ENCODE results near the gene GOLPH3.
"Not testable (repeated sequence)": the region's sequence is repeated elsewhere in the genome, so short reads cannot be mapped to it uniquely, and the experiment has no call there.

The GOLPH3 gene

GRCh38 chr5:32174011-32174870 lies at the start of gene GOLPH3:
GOLPH3 (minus strand) TSS chr5:32174319; CDS start chr5:32174034, 285 bp downstream.
- H3K4me3 ChIP-seq (ENCODE audit: low read depth, low read length), result peak within 1 kb of the TSS; percentile 83
- peak; percentile 54 for DNase-seq (ENCODE audit: low read depth)
- TF ChIP-seq CTCF (IDR thresholded peaks at IDR 0.05; ENCODE audit: low read depth, low read length, missing control alignments), result peak; percentile 6

GRCh38 chr5:32222723-32223470 lies 48.8 kb upstream of the GOLPH3 start:
- DNase-seq (ENCODE audit: low read depth), result no peak
- H3K4me3 ChIP-seq (ENCODE audit: low read depth, low read length), result no peak overlapping the region
- no peak for TF ChIP-seq CTCF (IDR thresholded peaks at IDR 0.05; ENCODE audit: low read depth, low read length, missing control alignments)

- no peak overlapping the region for H3K4me3 ChIP-seq (ENCODE audit: low read depth, low read length)
- DNase-seq (ENCODE audit: low read depth), result peak; percentile 40
- TF ChIP-seq CTCF (IDR thresholded peaks at IDR 0.05; ENCODE audit: low read depth, low read length, missing control alignments), result no peak
These were observed 43.8 kb upstream of the GOLPH3 start for GRCh38 chr5:32217886-32218396.

GRCh38 chr5:32214344-32214743 lies 40.2 kb upstream of the GOLPH3 start:
- H3K4me3 ChIP-seq (ENCODE audit: low read depth, low read length); DNase-seq (ENCODE audit: low read depth): not testable (repeated sequence)

GRCh38 chr5:32210151-32210550 lies 36.0 kb upstream of the GOLPH3 start:
- no peak for TF ChIP-seq CTCF (IDR thresholded peaks at IDR 0.05; ENCODE audit: low read depth, low read length, missing control alignments)
- DNase-seq (ENCODE audit: low read depth), result no peak
- H3K4me3 ChIP-seq (ENCODE audit: low read depth, low read length), result no peak overlapping the region

- H3K4me3 ChIP-seq (ENCODE audit: low read depth, low read length); DNase-seq (ENCODE audit: low read depth): not testable (repeated sequence)
These were observed 34.7 kb upstream of the GOLPH3 start for GRCh38 chr5:32208837-32209236.

- no peak for TF ChIP-seq CTCF (IDR thresholded peaks at IDR 0.05; ENCODE audit: low read depth, low read length, missing control alignments)
- no peak overlapping the region for H3K4me3 ChIP-seq (ENCODE audit: low read depth, low read length)
- DNase-seq (ENCODE audit: low read depth), result no peak
These were observed 33.2 kb upstream of the GOLPH3 start for GRCh38 chr5:32207355-32207634.
